ENCODE data around the gene PRMT1.

Gene PRMT1

GRCh38 chr19:49672131-49672919, 4.7 kb upstream of the PRMT1 start:
- DNase-seq: no peak

GRCh38 chr19:49676136-49676783, 811 bp upstream of the PRMT1 start:
- DNase-seq: peak; percentile 52

GRCh38 chr19:49676784-49677230, 264 bp upstream of the PRMT1 start:
- DNase-seq: peak; percentile 100

- no peak for DNase-seq
Observed at GRCh38 chr19:49677901-49678674, 1.0 kb downstream of the PRMT1 start.

GRCh38 chr19:49678985-49679770, 2.1 kb downstream of the PRMT1 start:
- no peak for DNase-seq

GRCh38 chr19:49679771-49680413, 2.8 kb downstream of the PRMT1 start:
- DNase-seq: no peak

GRCh38 chr19:49680421-49681351, 3.6 kb downstream of the PRMT1 start:
- peak; percentile 76 for DNase-seq

GRCh38 chr19:49681830-49682229, 4.8 kb downstream of the PRMT1 start:
- DNase-seq: no peak

- no peak for DNase-seq
Observed at GRCh38 chr19:49682274-49682673, 5.2 kb downstream of the PRMT1 start.

- no peak for DNase-seq
Observed at GRCh38 chr19:49683814-49684250, 6.8 kb downstream of the PRMT1 start.

- DNase-seq: no peak
Observed at GRCh38 chr19:49684251-49684982, 7.3 kb downstream of the PRMT1 start.

- DNase-seq: no peak
Observed at GRCh38 chr19:49684983-49685553, 8.0 kb downstream of the PRMT1 start.

- DNase-seq: no peak
Observed at GRCh38 chr19:49685845-49686332, 8.8 kb downstream of the PRMT1 start.

GRCh38 chr19:49686503-49687088, 9.5 kb downstream of the PRMT1 start:
- no peak for DNase-seq

GRCh38 chr19:49687150-49687549, 10.1 kb downstream of the PRMT1 start:
- DNase-seq: no peak

- no peak for DNase-seq
Observed at GRCh38 chr19:49687566-49688316, 10.7 kb downstream of the PRMT1 start.

- no peak for DNase-seq
Observed at GRCh38 chr19:49688531-49689132, 11.6 kb downstream of the PRMT1 start.

Measured in NCI-H1048 (cell line).